IMR-90 (cell line): Measurements from ENCODE around the gene DBNDD1.

Experiments
- BHLHE40 ChIP-seq: fragments of 150-350 bp; IDR thresholded peaks from 2 replicates; pipeline ENCODE4 v1.6.1; 2016; ENCODE audit warnings: mild to moderate bottlenecking, low read depth, low read length
- CHD1 ChIP-seq: IDR thresholded peaks from 2 replicates; pipeline ENCODE4 v1.6.1; 2012; ENCODE audit warnings: low read depth, low read length, improper control_type of control experiment
- MXI1 ChIP-seq: IDR thresholded peaks from 2 replicates; pipeline ENCODE4 v1.6.1; 2012; ENCODE audit warnings: low read depth, mild to moderate bottlenecking, low read length, moderate library complexity, borderline replicate concordance
- POLR2A ChIP-seq: IDR thresholded peaks from 2 replicates; pipeline ENCODE4 v1.6.1; 2012; ENCODE audit warnings: mild to moderate bottlenecking, low read depth, low read length
- RAD21 ChIP-seq: IDR thresholded peaks from 2 replicates; pipeline ENCODE4 v1.6.1; 2012; ENCODE audit warnings: low read length, improper control_type of control experiment
- RFX5 ChIP-seq: IDR thresholded peaks from 2 replicates; pipeline ENCODE4 v1.8.0; 2012; ENCODE audit warnings: low read depth, mild to moderate bottlenecking, low read length, moderate library complexity
- TF ChIP-seq, protein P1 (sequence below): conservative IDR thresholded peaks from 2 replicates; pipeline ENCODE4 v1.5.1; 2012; ENCODE audit warnings: mild to moderate bottlenecking, low read depth, low read length, improper control_type of control experiment
- TF ChIP-seq, protein P2 (sequence below): fragments of 150-350 bp; IDR thresholded peaks from 2 replicates; pipeline ENCODE4 v1.6.1; 2017; ENCODE audit warnings: mild to moderate bottlenecking, antibody characterized with exemption, low read length, low read depth

DNA sequence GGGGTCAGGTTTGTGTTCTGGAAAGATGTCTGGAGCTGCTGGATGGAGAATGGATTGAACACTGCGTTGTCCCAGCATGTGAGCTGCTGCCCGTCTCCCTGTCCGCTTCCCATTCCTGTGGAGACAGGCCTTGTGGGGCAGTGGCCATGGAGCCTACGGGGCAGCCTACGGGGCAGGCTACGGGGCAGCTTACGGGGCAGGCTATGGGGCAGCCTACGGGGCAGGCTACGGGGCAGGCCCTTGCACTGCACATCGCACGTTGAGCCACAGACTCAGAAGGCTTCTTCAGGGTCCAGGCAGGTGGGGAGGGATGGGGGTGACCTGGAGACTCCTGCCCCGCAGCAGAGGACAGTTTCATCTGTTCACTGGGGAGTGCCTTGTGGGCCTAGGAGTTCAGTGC is 9.7 kb upstream of the DBNDD1 start:
- TF ChIP-seq CHD1 (no peak), POLR2A (no peak), BHLHE40 (no peak), RFX5 (no peak), MXI1 (no peak), RAD21 (no peak)
- TF ChIP-seq, protein P1, sequence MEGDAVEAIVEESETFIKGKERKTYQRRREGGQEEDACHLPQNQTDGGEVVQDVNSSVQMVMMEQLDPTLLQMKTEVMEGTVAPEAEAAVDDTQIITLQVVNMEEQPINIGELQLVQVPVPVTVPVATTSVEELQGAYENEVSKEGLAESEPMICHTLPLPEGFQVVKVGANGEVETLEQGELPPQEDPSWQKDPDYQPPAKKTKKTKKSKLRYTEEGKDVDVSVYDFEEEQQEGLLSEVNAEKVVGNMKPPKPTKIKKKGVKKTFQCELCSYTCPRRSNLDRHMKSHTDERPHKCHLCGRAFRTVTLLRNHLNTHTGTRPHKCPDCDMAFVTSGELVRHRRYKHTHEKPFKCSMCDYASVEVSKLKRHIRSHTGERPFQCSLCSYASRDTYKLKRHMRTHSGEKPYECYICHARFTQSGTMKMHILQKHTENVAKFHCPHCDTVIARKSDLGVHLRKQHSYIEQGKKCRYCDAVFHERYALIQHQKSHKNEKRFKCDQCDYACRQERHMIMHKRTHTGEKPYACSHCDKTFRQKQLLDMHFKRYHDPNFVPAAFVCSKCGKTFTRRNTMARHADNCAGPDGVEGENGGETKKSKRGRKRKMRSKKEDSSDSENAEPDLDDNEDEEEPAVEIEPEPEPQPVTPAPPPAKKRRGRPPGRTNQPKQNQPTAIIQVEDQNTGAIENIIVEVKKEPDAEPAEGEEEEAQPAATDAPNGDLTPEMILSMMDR = no peak
- TF ChIP-seq, protein P2, sequence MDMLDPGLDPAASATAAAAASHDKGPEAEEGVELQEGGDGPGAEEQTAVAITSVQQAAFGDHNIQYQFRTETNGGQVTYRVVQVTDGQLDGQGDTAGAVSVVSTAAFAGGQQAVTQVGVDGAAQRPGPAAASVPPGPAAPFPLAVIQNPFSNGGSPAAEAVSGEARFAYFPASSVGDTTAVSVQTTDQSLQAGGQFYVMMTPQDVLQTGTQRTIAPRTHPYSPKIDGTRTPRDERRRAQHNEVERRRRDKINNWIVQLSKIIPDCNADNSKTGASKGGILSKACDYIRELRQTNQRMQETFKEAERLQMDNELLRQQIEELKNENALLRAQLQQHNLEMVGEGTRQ = no peak
